GM19023 (cell line): Measurements from ENCODE around the gene GAB1.
A peak's percentile ranks its signal among the peaks of the same experiment; 100 is the strongest.

Source experiments
- ATAC-seq: cut with Tn5 transposase; IDR thresholded peaks from one replicate; pipeline ENCODE4 v1.9.1; 2021; ENCODE audit warnings: mild to moderate bottlenecking, moderate library complexity; ENCODE audit not compliant: unreplicated experiment

GAB1 gene

GRCh38 chr4:143473334-143474126 is 136.9 kb downstream of the GAB1 start:
- peak; percentile 76 for ATAC-seq

DNA sequence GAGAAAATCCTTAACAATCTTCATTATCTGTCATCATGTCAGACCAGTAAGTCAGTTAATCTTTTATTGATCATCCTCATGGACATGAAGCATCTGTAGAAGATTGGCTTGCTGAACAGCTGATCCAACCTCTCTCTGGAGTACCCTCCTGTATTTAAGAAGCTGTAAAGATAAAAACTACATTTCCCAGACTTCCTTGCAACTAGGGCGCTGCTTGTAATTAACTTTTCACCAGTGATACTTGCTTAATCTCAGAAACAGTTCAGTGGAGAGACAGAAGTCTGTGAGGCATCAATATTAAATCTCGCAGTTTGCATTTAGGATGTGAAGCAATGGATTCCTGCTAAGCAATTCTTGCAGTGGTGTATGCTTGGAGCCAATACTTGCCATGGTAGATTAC is 140.8 kb downstream of the GAB1 start:
- ATAC-seq, result no peak

- ATAC-seq, result no peak
These were observed 144.7 kb downstream of the GAB1 start for GRCh38 chr4:143481361-143481760.

GRCh38 chr4:143482840-143483239 is 146.2 kb downstream of the GAB1 start:
- ATAC-seq, result no peak

DNA sequence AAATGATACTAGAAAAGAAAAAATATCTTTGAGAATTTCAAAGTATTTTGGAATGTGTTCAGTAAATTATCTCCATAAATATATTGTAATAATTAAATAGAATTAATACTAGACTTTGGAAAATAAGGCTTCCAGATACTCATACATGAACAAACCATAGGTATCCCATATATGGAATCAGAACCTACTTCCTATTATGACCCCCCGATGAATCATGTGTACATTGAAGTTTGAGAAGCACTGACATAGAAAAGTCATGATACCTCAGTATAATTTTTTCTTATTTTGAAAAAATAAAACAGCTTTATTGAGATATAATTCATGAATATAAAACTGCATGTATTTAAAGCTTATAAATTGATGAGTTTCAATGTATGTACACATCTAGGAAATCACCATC is 149.6 kb downstream of the GAB1 start:
- ATAC-seq, result no peak

DNA sequence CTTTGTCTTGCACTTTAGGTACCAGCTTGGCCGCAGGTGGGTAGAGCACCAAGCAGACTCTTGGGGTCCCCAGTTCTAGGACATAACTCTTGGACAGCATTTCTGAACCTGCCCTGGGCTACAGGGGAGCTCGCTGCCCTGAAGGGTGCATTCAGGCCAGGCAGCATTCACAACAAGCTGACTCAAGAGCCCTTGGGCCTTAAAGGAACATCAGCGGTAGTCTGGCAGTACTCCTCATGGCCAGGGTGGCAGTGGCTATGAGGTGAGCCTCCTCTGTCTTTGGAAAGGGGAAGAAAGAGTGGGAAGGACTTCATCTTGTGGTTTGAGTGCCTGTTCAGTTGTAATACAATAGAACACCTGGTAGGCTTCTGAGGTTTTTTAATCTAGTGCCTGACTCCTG is 152.0 kb downstream of the GAB1 start:
- ATAC-seq, result no peak

GRCh38 chr4:143489106-143489505 is 152.4 kb downstream of the GAB1 start:
- ATAC-seq, result no peak

DNA sequence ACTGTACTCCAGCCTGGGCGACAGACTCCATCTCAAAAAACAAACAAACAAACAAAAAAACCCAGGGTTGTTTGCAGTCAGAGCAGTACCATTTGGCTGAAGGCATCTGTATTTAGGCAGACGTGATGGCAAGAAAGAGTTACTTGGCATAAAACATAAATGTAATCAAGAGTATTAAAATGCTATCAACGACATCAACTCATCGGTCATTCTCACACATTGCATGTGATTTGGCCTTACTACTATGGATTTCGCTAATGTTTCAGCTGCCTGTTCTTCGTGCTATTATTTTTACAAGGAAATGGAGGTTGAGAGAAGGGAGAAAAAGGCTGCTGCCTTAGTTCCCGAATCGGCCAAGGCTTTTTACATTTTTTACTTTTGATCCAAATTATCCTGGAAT is 161.3 kb downstream of the GAB1 start:
- ATAC-seq, result no peak

DNA sequence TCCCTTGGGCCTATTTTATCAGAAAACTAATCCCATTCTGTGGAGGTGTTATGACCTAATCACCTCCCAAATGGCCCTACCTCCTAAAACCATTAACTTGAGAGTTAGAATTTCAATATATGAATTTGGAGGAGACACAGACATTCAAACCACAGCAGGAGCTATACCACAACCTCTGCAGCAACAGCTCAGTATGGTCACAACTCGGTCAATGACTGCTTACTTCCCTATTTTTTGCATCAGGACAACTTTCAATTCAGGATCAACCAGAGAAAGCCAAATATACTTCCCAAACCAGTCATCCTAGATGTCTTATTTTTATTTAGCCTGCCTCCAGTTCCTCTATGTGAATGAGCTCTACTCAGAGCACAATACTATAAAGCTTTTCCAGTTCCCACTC is 165.6 kb downstream of the GAB1 start:
- ATAC-seq, result no peak

GRCh38 chr4:143506031-143506430 is 169.4 kb downstream of the GAB1 start:
- ATAC-seq, result no peak

- ATAC-seq, result no peak
These were observed 175.2 kb downstream of the GAB1 start for GRCh38 chr4:143511906-143512305.

- peak; percentile 42 for ATAC-seq
These were observed 176.3 kb downstream of the GAB1 start for GRCh38 chr4:143512978-143513313.

DNA sequence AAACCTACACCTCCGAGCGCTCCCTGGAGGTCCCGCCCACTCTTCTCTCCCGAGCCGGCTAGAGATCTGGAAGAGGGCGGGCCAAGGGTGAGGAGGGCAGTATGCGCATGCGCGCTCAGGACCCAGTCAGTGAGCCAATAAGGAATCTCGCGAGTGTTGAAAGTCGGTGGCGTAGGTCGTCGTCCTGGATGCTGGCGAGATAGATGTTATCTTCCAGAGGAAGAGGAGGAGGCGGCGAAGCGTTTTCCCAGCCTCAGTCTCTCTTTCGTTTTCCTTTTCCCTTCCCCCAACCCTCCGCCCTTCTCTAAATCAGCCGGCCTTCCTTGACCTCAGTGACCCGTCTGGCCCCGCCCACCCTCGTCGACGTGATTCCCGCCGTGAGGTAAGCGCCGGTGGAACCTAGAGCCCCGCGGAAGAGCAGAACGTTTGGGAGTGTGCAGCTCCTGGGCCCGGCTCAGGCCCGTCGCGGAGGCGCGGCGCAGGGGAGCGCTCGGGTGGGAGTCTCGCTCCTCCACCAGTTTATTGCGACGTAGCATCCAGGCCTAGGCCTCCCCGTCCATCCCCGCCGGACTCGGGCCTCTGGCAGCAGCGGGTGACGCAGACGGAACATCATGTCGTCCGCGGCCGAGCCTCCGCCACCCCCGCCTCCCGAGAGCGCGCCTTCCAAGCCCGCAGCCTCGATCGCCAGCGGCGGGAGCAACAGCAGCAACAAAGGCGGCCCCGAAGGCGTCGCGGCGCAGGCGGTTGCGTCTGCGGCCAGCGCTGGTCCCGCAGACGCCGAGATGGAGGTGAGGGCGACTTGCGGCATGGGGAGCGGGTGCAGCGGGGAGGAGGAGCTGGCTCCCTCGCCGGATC is 176.9 kb downstream of the GAB1 start, which contains the start of gene SMARCA5:
SMARCA5 (plus strand) TSS at position 389 of the 855 bp plus-strand sequence; CDS start at position 612, 223 bp downstream.
- peak; percentile 87 for ATAC-seq

- ATAC-seq, result no peak
These were observed 177.5 kb downstream of the GAB1 start for GRCh38 chr4:143514169-143514495.

- ATAC-seq, result no peak
These were observed 177.8 kb downstream of the GAB1 start for GRCh38 chr4:143514497-143514896.

DNA sequence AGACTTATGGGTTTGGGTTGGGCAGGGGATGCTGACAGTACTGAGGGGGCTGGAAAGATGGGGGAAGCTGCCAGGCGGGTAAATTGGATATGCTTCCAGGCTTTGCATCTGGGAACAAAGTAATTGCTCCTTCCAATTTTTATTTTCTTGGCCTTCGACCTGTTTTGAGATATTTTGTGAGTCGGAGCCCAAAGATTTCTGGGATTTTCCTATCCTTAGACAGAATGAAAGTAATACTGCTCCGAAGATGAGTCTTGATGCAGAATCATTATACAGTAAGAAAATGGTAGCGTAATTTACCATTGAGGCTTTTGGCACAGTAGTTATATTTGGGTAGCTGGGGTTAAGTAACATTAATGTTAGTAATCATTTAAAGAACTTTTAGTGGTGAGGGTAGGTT is 178.2 kb downstream of the GAB1 start:
- ATAC-seq, result no peak

GRCh38 chr4:143515905-143516304 is 179.2 kb downstream of the GAB1 start:
- ATAC-seq, result no peak

GRCh38 chr4:143517764-143518163 is 181.1 kb downstream of the GAB1 start:
- no peak for ATAC-seq
